NCI-H1436 (cell line): ENCODE results near the gene NPLOC4.
A peak's percentile ranks its signal among the peaks of the same experiment; 100 is the strongest.

Experiments used
- DNase-seq: peaks from one replicate; lab custom pipeline; 2025; lab: John Stamatoyannopoulos, UW

NPLOC4 gene

GRCh38 chr17:81518113-81518784, 118.7 kb downstream of the NPLOC4 start:
- DNase-seq = peak; percentile 38

DNA sequence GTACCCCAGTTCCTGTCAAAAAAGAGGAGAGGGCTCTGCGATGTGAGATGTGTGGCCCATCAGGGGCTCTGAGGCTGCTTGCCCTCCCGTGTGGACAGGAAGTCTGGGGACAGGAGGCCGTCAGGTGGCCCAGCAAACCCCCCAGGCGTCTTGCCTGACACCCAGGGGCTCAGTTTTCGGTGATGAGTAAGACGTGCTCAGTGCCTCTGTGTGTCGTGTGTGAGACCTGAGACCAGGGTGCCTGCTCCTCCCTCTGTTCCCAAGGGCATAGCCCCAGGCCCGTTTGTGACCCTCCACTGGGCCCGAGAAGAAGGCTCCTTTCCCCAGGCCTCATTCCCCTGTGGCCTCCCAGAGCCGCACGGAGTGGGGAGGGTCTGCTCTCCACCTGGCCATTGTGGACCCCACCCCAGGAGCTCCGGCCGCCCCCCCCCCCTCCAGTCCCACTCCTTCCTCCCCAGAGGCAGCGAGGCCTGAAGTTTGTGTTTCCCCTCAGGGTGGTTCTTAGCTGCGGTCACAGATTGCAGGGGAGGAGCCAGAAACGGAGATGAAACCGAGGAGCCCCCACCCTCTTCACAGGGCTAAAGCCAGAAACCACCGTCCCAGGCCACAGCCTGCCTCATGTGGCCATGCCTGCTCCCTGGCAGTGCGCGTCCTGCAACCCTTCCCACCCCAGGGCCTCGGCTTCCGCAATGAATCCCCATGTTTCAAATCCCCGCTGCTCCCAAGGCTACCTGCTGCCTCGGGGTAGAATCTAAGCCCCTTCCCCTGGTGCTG, 119.4 kb downstream of the NPLOC4 start:
- DNase-seq = no peak

DNA sequence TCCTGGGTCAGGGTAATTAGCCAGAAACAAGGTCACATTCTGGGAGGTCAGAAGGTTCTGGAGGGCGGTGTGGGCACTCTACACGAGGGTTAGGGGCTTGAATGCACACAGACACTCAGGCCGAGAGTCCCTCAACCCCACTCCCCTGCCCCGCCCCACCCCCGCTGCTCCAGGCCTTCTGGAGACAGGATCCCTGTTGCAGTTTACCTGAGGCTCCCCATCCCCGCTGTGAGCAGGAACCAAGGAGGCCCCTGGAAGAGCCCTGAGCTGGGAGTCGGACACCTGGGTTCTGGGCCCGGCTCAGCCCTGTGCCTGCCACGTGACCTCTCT, 119.9 kb downstream of the NPLOC4 start:
- no peak for DNase-seq

DNA sequence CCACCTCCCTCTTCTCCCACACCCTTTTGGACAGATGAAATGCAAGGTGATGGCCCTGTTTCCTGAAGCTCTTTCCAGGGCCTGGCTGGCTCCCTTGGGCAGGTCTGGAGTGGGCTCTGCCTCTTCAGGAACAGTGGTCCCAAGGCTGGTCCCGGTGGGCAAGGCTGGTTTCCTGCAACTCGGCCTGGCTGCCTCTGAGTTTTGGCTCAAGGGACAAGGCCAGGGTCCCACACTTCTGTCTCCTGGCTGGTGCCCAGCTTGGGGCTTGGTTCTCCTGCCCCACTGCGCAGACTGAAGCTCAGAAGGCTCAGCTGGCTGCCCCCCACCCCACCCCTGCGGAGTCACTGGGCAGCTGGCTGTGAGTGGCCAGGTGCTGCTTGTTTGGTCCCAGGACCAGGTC, 120.5 kb downstream of the NPLOC4 start:
- DNase-seq = no peak

DNA sequence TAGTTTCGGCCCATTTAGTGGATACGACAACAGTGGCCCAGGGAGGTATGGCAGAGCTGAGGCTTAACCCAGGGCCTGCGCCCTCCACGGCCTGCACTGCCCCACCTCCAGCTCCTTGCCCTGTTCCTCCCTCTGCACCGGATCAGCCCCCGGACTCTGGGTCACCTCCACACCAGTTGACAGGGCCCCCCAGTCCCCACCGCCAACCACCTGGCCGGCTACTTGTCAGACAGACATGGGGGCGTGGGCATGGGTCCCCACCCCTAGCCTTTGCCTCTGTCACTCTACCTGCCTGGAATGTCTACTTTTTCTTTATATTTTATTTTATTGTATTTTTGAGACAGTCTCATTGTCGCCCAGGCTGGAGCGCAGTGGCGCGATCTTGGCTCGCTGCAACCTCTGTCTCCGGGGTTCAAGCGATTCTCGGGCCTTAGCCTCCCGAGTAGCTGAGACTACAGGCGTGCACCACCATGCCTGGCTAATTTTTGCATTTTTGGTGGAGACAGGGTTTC, 121.3 kb downstream of the NPLOC4 start:
- DNase-seq = no peak

GRCh38 chr17:81514739-81515529, 122.0 kb downstream of the NPLOC4 start:
- DNase-seq = peak; percentile 52

DNA sequence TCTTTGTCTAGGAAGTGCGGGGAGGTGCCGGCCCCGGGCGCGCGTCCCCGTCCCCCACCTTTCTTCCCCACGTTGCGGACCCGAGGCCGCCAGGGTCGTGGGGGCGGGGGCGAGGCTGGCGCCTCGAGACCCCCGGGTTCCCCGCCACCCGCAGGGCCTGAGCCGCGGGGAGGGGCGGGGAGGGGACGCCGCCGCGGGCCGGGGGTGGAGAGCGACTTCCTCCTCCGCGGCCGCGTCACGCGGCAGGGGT, 122.5 kb downstream of the NPLOC4 start:
- DNase-seq = no peak

- DNase-seq = peak; percentile 59
Measured at GRCh38 chr17:81513753-81514488, 123.0 kb downstream of the NPLOC4 start.

GRCh38 chr17:81513372-81513752, 123.5 kb downstream of the NPLOC4 start:
- DNase-seq = peak; percentile 78

DNA sequence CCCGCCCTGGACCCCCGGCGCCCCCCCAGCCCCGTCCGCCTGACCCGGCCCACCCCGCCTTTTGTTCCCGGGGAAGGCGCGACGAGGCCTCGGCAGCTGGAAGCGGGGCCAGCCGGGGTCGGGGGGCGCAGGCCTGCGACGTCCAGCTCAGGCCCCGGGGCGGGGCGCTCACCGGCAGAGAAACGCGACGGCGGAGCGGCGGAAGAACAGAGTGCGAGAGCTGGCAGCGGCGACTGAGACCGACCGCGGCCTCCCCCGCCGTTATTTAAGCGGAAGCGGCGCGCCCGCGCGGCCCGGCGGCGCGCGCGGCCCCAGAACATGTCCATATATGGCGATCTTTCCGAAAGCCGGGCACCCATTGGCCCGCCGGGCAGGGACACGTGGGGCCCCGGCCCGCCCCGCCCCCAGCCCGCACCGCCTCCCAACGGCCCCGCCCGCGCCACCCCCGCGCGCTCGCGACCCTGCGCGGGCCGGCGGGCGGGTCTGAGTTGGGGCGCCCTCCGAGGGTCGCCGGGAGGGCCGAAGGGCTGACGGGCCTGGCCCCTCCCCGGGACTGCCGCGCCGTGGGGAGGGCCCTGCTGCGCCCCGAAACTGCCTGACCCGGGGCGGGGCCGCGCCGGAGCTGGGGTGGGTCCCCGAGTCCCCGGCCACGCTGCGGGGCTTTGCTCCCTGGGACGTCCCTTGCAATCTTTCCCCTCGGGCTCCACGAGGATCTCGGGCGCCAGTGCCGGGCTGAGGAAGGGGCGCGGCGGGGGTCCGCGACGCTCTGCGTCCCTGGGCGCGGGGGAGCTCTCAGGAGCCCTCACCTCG, 124.1 kb downstream of the NPLOC4 start, which contains the start of gene ACTG1:
Gene ACTG1 (minus strand): TSS at position 238 of the 810 bp plus-strand sequence. CDS start 445 bp downstream, outside the sequence.
- peak; percentile 94 for DNase-seq

- no peak for DNase-seq
Measured at GRCh38 chr17:81511804-81512561, 124.9 kb downstream of the NPLOC4 start.

DNA sequence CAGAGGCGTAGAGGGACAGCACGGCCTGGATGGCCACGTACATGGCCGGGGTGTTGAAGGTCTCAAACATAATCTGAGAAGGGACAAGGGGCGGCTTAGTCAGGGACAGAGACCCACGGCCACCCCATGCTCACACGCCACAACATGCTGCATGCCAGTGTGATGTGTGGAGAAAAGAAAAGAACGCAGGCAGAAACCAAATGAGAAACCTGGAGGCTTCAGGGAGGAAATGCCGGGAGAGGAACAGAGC, 125.4 kb downstream of the NPLOC4 start:
- DNase-seq = no peak

GRCh38 chr17:81510785-81511553, 125.9 kb downstream of the NPLOC4 start:
- no peak for DNase-seq

GRCh38 chr17:81509972-81510784, 126.7 kb downstream of the NPLOC4 start:
- no peak for DNase-seq

DNA sequence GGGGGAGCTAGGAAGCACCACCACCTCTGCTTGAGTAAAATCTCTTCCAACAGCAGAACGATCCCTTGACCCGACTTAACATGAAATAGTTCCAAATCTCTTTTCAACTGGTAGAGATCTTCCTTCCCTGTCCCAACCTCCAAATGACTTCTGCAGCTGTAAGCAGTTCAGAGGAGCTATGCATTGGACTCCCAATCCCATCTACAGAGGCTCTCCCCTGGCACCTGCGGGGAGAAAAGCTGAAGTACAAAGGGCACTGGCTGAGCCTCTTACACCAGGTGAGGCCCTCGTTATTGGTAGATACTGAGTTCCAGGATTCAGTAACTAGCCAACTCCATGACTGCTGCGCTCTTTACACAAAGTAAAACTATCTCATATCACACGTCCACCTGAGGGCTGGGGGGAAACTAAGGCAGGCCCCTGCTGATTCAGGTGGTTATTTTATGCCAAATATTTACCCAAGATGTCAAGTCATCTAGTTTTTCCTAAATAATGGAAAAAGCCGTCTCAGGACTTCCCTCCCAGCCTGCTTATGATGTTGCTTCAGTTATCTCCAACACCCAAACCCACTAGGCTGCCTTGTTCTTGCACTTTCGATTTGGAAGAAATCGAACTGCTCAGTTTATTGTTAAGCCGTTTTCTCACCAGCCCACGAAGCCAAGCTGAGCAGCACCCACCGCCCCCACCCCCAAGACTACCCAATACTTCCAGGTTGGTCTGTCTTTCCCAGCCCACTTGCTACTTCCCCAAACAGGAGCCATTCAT, 127.5 kb downstream of the NPLOC4 start:
- no peak for DNase-seq

DNA sequence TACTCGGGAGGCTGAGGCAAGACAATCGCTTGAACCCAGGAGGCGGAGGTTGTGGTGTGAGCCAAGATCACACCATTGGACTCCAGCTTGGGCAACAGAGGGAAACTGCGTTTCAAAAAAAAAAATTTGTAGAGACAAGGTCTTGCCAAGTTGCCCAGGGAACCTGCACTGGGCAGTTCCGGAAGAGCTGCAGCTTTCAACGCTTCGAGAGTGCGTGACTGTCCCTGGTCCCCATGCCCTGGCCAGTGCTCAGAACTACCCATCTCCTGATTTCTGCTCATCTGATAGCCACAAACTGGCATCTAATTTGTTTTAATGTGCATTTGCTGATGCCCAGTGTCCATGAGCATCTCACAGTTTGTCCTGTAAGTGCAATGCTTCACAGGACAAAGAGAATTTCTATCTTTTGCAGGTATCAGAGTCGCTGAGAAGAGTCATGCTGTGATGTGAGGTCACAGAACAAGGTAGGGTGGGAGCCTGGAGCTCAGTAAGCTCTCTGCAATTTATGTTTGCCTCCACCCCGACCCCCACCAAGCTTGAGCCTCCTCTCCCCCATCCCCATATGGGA, 128.2 kb downstream of the NPLOC4 start:
- no peak for DNase-seq
